Astrocyte (in vitro differentiated cells and primary cell): ENCODE data around the gene KANSL2. TPM values are rescaled to one million over a fixed set of nuclear protein-coding genes. Genes with fewer than 3 reads are reported as not detected.

Experiments
- DNase-seq: peaks from one replicate; pipeline ENCODE4 v3.0.0-alpha.2; 2010; ENCODE audit warnings: low read depth
- FAIRE-seq: peaks from 2 replicates; lab custom pipeline; 2011; peaks lifted over from hg19 to GRCh38; lab: Jason Lieb, UNC
- H2AFZ ChIP-seq: 2 replicates; pipeline ENCODE4 v1.6.0; 2012; ENCODE audit warnings: low read depth, low read length, inconsistent platforms
- H3K27ac ChIP-seq: 2 replicates; pipeline ENCODE4 v1.5.1; 2011; ENCODE audit warnings: low read depth, low read length, inconsistent platforms
- H3K27me3 ChIP-seq: 2 replicates; pipeline ENCODE4 v1.6.0; 2011; ENCODE audit warnings: low read length, inconsistent platforms; ENCODE audit not compliant: insufficient read depth
- H3K36me3 ChIP-seq: 2 replicates; pipeline ENCODE4 v1.5.1; 2011; ENCODE audit warnings: low read length, inconsistent platforms; ENCODE audit not compliant: insufficient read depth
- H3K4me1 ChIP-seq: 2 replicates; pipeline ENCODE4 v1.5.1; 2011; ENCODE audit warnings: low read length, inconsistent platforms; ENCODE audit not compliant: insufficient read depth
- H3K4me2 ChIP-seq: 2 replicates; pipeline ENCODE4 v1.6.0; 2012; ENCODE audit warnings: low read length, inconsistent platforms
- H3K4me3 ChIP-seq: 2 replicates; pipeline ENCODE4 v1.5.1; 2011; ENCODE audit warnings: low read depth, mild to moderate bottlenecking, low read length, inconsistent platforms; ENCODE audit not compliant: insufficient read depth
- H3K79me2 ChIP-seq: 2 replicates; pipeline ENCODE4 v1.6.0; 2012; ENCODE audit warnings: mild to moderate bottlenecking, low read length, inconsistent platforms; ENCODE audit not compliant: insufficient read depth
- H3K9ac ChIP-seq: 2 replicates; pipeline ENCODE4 v1.6.0; 2012; ENCODE audit warnings: mild to moderate bottlenecking, low read length, inconsistent platforms
- H3K9me3 ChIP-seq: 2 replicates; pipeline ENCODE4 v1.5.1; 2012; ENCODE audit warnings: low read depth, mild to moderate bottlenecking, low read length, inconsistent platforms; ENCODE audit not compliant: insufficient read depth
- H4K20me1 ChIP-seq: 2 replicates; pipeline ENCODE4 v1.6.0; 2012; ENCODE audit warnings: low read length, inconsistent platforms; ENCODE audit not compliant: insufficient read depth
- H3K27ac Mint-ChIP-seq: one replicate; pipeline ENCODE4 v1.8.0; 2021; ENCODE audit warnings: mild to moderate bottlenecking, mixed read lengths; ENCODE audit not compliant: unreplicated experiment
- H3K27me3 Mint-ChIP-seq: one replicate; pipeline ENCODE4 v1.8.0; 2021; ENCODE audit warnings: low read depth, mixed read lengths; ENCODE audit not compliant: unreplicated experiment
- H3K36me3 Mint-ChIP-seq: one replicate; pipeline ENCODE4 v1.8.0; 2021; ENCODE audit warnings: low read depth, mixed read lengths; ENCODE audit not compliant: unreplicated experiment
- H3K4me1 Mint-ChIP-seq: one replicate; pipeline ENCODE4 v1.8.0; 2021; ENCODE audit warnings: low read depth, mixed read lengths; ENCODE audit not compliant: unreplicated experiment
- H3K4me3 Mint-ChIP-seq: one replicate; pipeline ENCODE4 v1.8.0; 2021; ENCODE audit warnings: mild to moderate bottlenecking, moderate library complexity, mixed read lengths; ENCODE audit not compliant: unreplicated experiment
- H3K9me3 Mint-ChIP-seq: one replicate; pipeline ENCODE4 v1.8.0; 2021; ENCODE audit warnings: mild to moderate bottlenecking, mixed read lengths; ENCODE audit not compliant: unreplicated experiment
- EZH2 ChIP-seq: IDR thresholded peaks from 2 replicates; pipeline ENCODE4 v1.6.1; 2012; ENCODE audit warnings: mild to moderate bottlenecking, low read length, inconsistent platforms; ENCODE audit not compliant: insufficient read depth
- total RNA-seq: library from RNA; stranded (reverse); gene quantifications from 2 replicates; pipeline ENCODE4 v1.2.1, GENCODE V29; 2021
- TF ChIP-seq, protein P1 (sequence below): IDR thresholded peaks from 2 replicates; pipeline ENCODE4 v1.5.1; 2011; ENCODE audit warnings: low read depth, mild to moderate bottlenecking, inconsistent platforms, low read length, moderate library complexity; ENCODE audit not compliant: insufficient read depth

The KANSL2 gene
- total RNA-seq, 1 donor from 2014 or later, result 45.7 TPM

DNA sequence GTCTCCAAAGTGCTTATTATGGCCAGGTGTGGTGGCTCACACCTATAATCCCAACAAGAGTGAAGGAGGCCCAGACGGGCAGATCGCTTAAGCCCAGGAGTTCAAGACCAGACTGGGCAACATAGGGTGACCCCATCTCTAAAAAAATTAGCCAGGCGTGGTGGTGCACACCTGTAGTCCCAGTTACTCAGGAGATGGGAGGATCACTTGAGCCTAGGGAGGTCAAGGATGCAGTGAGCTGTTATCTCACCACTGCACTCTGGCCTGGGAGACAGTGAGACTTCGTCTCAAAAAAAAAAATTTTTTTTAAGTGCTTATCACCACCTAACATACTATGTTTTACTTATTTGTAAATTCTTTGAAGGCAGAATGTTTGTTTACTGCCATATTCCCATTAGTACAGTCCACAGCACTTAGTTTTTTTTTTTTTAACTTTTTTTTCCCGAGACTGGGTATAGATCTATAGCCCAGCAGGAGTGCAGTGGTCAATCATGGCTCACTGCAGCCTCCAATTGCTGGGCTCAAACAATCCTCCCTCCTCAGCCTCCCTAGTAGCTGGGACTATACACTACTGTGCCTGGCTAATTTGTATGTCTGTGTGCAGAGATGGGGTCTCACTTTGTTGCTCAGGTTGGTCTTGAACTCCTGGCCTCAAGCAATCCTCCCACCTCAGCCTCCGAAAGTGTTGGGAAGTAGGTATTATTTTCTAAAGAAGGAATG is 4.7 kb upstream of the KANSL2 start:
- H3K9me3 ChIP-seq, result no peaks in the 10 kb centered on the region
- Mint-ChIP-seq H3K9me3 (no peaks in the 10 kb centered on the region), H3K4me3 (peak overlapping the region; percentile 64), H3K4me1 (peaks cover 16% of the 10 kb centered on the region), H3K36me3 (peaks cover 12% of the 10 kb centered on the region), H3K27me3 (no peaks in the 10 kb centered on the region), H3K27ac (no peak overlapping the region)
- peaks cover 27% of the 10 kb centered on the region for H3K79me2 ChIP-seq
- FAIRE-seq, result no peak
- no peak overlapping the region for H3K9ac ChIP-seq
- H3K36me3 ChIP-seq, result peaks cover 26% of the 10 kb centered on the region
- H4K20me1 ChIP-seq, result peaks cover 27% of the 10 kb centered on the region
- no peak overlapping the region for H3K27ac ChIP-seq
- no peak overlapping the region for H3K4me3 ChIP-seq
- no peak for DNase-seq
- TF ChIP-seq EZH2, result no peak
- TF ChIP-seq, protein P1, sequence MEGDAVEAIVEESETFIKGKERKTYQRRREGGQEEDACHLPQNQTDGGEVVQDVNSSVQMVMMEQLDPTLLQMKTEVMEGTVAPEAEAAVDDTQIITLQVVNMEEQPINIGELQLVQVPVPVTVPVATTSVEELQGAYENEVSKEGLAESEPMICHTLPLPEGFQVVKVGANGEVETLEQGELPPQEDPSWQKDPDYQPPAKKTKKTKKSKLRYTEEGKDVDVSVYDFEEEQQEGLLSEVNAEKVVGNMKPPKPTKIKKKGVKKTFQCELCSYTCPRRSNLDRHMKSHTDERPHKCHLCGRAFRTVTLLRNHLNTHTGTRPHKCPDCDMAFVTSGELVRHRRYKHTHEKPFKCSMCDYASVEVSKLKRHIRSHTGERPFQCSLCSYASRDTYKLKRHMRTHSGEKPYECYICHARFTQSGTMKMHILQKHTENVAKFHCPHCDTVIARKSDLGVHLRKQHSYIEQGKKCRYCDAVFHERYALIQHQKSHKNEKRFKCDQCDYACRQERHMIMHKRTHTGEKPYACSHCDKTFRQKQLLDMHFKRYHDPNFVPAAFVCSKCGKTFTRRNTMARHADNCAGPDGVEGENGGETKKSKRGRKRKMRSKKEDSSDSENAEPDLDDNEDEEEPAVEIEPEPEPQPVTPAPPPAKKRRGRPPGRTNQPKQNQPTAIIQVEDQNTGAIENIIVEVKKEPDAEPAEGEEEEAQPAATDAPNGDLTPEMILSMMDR, result no peak
- no peaks in the 10 kb centered on the region for H3K27me3 ChIP-seq
- no peak overlapping the region for H3K4me2 ChIP-seq
- no peaks in the 10 kb centered on the region for H3K4me1 ChIP-seq
- no peak overlapping the region for H2AFZ ChIP-seq

DNA sequence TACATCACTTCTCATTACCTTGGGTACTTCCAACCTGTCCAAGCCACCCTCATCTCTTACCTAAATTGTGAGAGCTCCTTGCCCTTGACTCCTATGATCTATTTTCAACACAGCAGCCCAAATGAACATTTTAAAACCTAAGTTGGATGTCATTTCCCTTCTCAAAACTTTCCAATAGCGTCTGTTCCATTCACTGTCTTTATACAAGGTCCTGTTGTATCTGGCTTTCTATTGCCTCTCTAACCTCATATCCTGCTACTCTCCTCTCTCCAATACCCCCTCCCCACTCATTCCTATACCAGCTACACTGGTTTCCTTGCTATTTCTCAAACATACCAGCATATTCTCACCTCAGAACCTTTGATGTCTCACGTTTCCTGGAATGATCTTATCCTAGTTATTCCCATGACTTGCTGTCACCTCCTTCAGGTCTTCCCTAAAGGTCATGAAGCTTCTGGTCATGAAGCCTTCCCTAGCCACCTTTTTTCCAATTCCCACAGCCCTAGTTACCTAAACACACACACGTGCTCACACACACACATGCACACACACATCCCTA is 4.1 kb upstream of the KANSL2 start:
- FAIRE-seq (no peak), DNase-seq (no peak)
- peaks cover 21% of the 10 kb centered on the region for H3K36me3 ChIP-seq
- H3K27ac ChIP-seq, result no peak overlapping the region
- no peak overlapping the region for H2AFZ ChIP-seq
- H3K79me2 ChIP-seq, result peaks cover 27% of the 10 kb centered on the region
- no peak for TF ChIP-seq EZH2
- TF ChIP-seq, protein P1, result no peak
- H3K27me3 Mint-ChIP-seq, result no peaks in the 10 kb centered on the region
- peaks cover 12% of the 10 kb centered on the region for H3K4me1 Mint-ChIP-seq
- H4K20me1 ChIP-seq, result peaks cover 31% of the 10 kb centered on the region
- no peak overlapping the region for H3K4me2 ChIP-seq
- H3K9me3 Mint-ChIP-seq, result no peaks in the 10 kb centered on the region
- peak overlapping the region; percentile 16 for H3K27ac Mint-ChIP-seq
- H3K4me3 Mint-ChIP-seq, result peak overlapping the region; percentile 64
- no peaks in the 10 kb centered on the region for H3K9me3 ChIP-seq
- H3K4me1 ChIP-seq, result no peaks in the 10 kb centered on the region
- H3K4me3 ChIP-seq, result no peak overlapping the region
- no peaks in the 10 kb centered on the region for H3K27me3 ChIP-seq
- H3K9ac ChIP-seq, result no peak overlapping the region
- H3K36me3 Mint-ChIP-seq, result peaks cover 11% of the 10 kb centered on the region

DNA sequence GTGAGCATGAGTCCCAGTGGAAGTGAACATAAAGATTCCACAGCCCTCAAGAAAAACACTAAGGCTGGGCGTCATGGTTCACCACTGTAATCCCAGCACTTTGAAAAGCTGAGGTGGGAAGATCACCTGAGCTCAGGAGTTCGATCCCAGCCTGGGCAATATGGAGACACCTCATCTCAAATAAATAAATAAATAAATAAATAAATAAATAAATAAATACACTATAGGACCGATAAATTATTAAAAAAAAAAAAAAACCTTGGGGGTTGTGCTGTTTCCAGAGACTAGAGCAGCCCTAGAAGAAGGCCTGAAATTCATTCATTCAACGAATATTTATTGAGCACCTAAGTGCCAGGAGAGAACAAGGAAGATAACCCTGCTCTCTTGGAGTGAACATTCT is 1.5 kb upstream of the KANSL2 start:
- Histone ChIP-seq H3K4me1 (peaks cover 20% of the 10 kb centered on the region), H3K4me3 (no peak overlapping the region), H3K79me2 (peaks cover 35% of the 10 kb centered on the region), H3K36me3 (peaks cover 17% of the 10 kb centered on the region), H3K27ac (no peak overlapping the region), H3K9ac (no peak overlapping the region), H3K4me2 (no peak overlapping the region), H3K9me3 (no peaks in the 10 kb centered on the region), H4K20me1 (peaks cover 34% of the 10 kb centered on the region), H2AFZ (no peak overlapping the region), H3K27me3 (no peaks in the 10 kb centered on the region)
- Mint-ChIP-seq H3K4me3 (no peak overlapping the region), H3K36me3 (peaks cover 18% of the 10 kb centered on the region), H3K4me1 (peaks cover 18% of the 10 kb centered on the region), H3K27ac (no peak overlapping the region), H3K27me3 (no peaks in the 10 kb centered on the region), H3K9me3 (no peaks in the 10 kb centered on the region)
- no peak for DNase-seq
- TF ChIP-seq, protein P1, result no peak
- TF ChIP-seq EZH2, result no peak
- FAIRE-seq, result no peak
